ENCODE results near the gene CALU. TPM values are rescaled to one million over a fixed set of nuclear protein-coding genes. Genes with fewer than 3 reads are reported as not detected.

Gene CALU
- total and polyA plus RNA-seq, 5 donors from 2014 or later: 19.1 to 30.2 (median 23.9) TPM

DNA sequence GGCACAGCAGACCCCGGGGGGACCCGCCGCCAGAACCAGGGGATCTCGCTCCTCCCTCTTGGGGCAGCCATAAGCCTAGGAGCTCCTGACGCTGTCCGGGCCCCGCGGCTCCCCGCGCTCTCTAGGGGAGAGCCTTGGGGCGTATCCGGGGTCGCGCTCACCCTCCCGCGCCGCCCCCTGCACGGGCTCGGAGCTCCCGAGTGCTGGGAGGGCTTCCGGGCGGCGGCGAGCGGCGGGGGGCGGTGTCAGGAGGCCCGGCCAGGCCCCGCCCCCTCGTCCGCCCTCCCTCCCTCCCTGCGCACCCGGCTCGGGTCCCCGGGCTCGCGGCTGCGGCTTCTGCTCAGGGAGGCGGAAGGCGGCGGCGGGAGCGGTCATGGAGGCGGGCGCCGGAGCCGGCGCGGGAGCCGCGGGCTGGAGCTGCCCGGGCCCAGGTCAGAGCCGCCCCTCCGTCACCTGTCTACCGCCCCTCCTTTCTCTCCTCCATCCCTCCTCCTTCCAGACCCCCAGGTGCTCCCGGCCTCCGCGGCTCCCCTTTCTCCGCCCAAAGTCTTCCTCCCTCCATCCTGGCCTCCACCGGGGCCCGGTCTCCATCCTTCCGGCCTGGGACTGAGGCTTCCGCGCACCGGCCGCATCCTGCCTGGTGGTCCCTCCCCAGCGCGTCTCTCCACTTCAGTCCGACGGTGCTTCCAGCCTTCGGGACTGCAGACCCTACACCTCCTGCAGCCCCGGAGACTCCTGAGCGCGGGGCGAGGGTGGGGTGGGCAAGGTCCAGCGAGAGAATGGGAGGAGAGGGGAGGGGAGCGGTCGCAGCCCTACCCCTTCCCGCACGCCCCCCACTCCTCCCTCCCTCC lies 52.2 kb downstream of the CALU start, which contains the start of gene CCDC136:
Gene CCDC136 (plus strand): TSS at position 848 of the 851 bp plus-strand sequence. CDS start 444 bp downstream, outside the sequence.
- H3K27me3 ChIP-seq (ENCODE audit: control insufficient read depth, insufficient read depth, low read length): no peaks in the 10 kb centered on the region
- H3K36me3 Mint-ChIP-seq: peaks cover 7% of the 10 kb centered on the region
- peaks cover 4% of the 10 kb centered on the region for H3K27me3 Mint-ChIP-seq
- no peaks in the 10 kb centered on the region for H3K9me3 ChIP-seq (ENCODE audit: control insufficient read depth in 2 of 2, low read length in 2 of 2)
- peak within 1 kb of the TSS; percentile 81 to 94 (median 84) for H3K4me3 Mint-ChIP-seq
- H3K27ac Mint-ChIP-seq: peak within 1 kb of the TSS in 2 of 3 donors; percentile 51 to 69
- peak within 1 kb of the TSS; percentile 49 for H3K27ac ChIP-seq (ENCODE audit: insufficient read depth, low read length, poor library complexity, severe bottlenecking)
- ATAC-seq (ENCODE audit: low read depth in 2 of 2) (peak; percentile 88), DNase-seq (peak; percentile 78 to 82 (median 80))
- H3K9me3 Mint-ChIP-seq: no peaks in the 10 kb centered on the region
- H3K4me1 Mint-ChIP-seq: peaks cover 0 to 27% (median 14%) of the 10 kb centered on the region in 4 donors
- H3K36me3 ChIP-seq (ENCODE audit: control insufficient read depth, insufficient read depth, low read length): no peaks in the 10 kb centered on the region
- H3K4me1 ChIP-seq (ENCODE audit: control insufficient read depth, insufficient read depth, low read length, poor library complexity, severe bottlenecking): peaks cover 17% of the 10 kb centered on the region
- H3K4me3 ChIP-seq (ENCODE audit: low read depth, low read length): peak within 1 kb of the TSS; percentile 41

DNA sequence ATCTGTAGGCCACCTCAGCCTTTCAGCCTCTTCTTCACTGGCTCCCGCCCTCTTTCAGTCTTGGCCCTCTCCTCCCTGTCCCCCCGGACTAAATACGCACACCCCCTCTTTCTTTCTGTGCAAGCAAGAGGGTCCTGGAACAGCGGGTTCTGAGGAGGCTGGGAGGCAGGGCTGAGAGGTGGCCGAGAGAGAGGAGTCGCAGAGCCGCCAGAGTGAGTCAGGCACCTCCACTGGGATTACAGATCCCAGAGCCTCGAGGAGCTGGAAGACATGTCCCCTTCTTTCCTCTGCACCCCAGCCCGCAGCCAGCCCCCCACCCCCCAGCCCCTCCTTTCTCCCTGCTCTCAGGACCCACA lies 52.8 kb downstream of the CALU start:
- no peak for DNase-seq
- Mint-ChIP-seq H3K4me1 (peaks cover under 1 to 27% (median 14%) of the 10 kb centered on the region in 4 donors), H3K9me3 (no peaks in the 10 kb centered on the region), H3K27ac (no peak overlapping the region), H3K27me3 (peaks cover 4% of the 10 kb centered on the region), H3K36me3 (peaks cover 8% of the 10 kb centered on the region), H3K4me3 (peak overlapping the region; percentile 81 to 94 (median 84))
- H3K36me3 ChIP-seq (ENCODE audit: control insufficient read depth, insufficient read depth, low read length): no peaks in the 10 kb centered on the region
- no peak overlapping the region for H3K27ac ChIP-seq (ENCODE audit: insufficient read depth, low read length, poor library complexity, severe bottlenecking)
- H3K4me3 ChIP-seq (ENCODE audit: low read depth, low read length): no peak overlapping the region
- no peaks in the 10 kb centered on the region for H3K27me3 ChIP-seq (ENCODE audit: control insufficient read depth, insufficient read depth, low read length)
- H3K9me3 ChIP-seq (ENCODE audit: control insufficient read depth in 2 of 2, low read length in 2 of 2): no peaks in the 10 kb centered on the region
- ATAC-seq (ENCODE audit: low read depth in 2 of 2): no peak
- H3K4me1 ChIP-seq (ENCODE audit: control insufficient read depth, insufficient read depth, low read length, poor library complexity, severe bottlenecking): peaks cover 17% of the 10 kb centered on the region

DNA sequence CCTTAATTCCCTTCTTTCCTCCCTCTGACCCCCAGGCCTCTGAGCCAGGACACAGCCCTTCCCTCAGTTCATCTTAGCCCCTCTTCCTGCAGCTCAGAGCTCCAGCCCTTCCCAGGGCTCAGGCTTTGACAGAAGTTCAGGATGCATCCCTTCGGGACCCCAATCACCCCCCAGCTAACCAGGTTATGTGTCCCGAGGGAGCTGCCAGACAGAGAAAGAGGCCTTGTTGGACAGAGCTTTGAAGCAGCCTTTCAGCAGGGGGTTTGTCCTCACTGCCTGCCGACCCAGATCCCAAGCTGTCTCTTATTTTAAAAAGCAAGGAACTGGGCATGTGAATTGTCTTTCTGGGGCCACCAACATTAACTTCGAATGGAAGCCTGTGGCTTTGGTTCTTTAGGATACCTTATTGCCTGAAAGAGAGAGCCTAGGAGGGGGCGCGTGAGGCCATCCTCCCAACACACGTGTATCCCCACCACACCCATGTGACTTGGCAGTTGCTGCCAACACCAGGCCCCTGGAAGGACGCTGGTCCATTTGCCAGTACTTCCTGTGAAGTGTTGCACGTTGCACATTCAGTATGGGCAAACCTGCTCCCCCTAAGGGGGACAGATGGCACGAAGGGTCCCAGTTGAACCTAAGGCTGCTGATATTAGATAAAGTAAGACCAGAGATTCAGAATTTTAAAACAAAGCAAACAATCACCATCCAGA lies 53.5 kb downstream of the CALU start:
- H3K27me3 Mint-ChIP-seq: peaks cover 4% of the 10 kb centered on the region
- H3K27ac Mint-ChIP-seq: peak overlapping the region in 1 of 3 donors; percentile 26
- H3K27ac ChIP-seq (ENCODE audit: insufficient read depth, low read length, poor library complexity, severe bottlenecking): no peak overlapping the region
- H3K4me3 Mint-ChIP-seq: peak overlapping the region; percentile 64 to 91 (median 77)
- no peak overlapping the region for H3K4me3 ChIP-seq (ENCODE audit: low read depth, low read length)
- peaks cover 14% of the 10 kb centered on the region for H3K36me3 Mint-ChIP-seq
- H3K9me3 Mint-ChIP-seq: no peaks in the 10 kb centered on the region
- no peaks in the 10 kb centered on the region for H3K36me3 ChIP-seq (ENCODE audit: control insufficient read depth, insufficient read depth, low read length)
- peaks cover 3 to 26% (median 14%) of the 10 kb centered on the region in 4 donors for H3K4me1 Mint-ChIP-seq
- H3K27me3 ChIP-seq (ENCODE audit: control insufficient read depth, insufficient read depth, low read length): no peaks in the 10 kb centered on the region
- peaks cover 17% of the 10 kb centered on the region for H3K4me1 ChIP-seq (ENCODE audit: control insufficient read depth, insufficient read depth, low read length, poor library complexity, severe bottlenecking)
- ATAC-seq (ENCODE audit: low read depth in 2 of 2): no peak
- H3K9me3 ChIP-seq (ENCODE audit: control insufficient read depth in 2 of 2, low read length in 2 of 2): no peaks in the 10 kb centered on the region
- no peak for DNase-seq

DNA sequence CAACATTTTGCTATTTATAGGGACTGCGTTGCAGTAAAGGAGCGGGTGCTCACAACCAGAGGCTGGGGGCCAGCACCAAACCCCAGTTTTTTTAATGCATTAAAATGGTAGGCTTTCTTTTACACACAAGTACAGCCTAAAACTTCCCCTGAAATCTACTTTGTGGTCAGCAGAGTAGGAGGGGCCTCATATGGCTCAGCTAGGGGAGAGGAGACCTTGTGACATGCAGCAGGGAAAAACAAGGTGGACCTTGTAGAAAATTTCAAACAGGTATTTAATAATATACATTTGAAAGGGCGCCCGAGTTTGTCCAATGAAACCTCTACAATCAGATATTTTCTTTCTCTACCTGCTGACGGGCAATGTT lies 54.0 kb downstream of the CALU start:
- Mint-ChIP-seq H3K9me3 (no peaks in the 10 kb centered on the region), H3K4me3 (peak overlapping the region; percentile 64 to 91 (median 77)), H3K4me1 (peaks cover 3 to 26% (median 13%) of the 10 kb centered on the region in 4 donors), H3K36me3 (peaks cover 14% of the 10 kb centered on the region), H3K27ac (no peak overlapping the region), H3K27me3 (peaks cover 4% of the 10 kb centered on the region)
- Histone ChIP-seq H3K27ac (ENCODE audit: insufficient read depth, low read length, poor library complexity, severe bottlenecking) (no peak overlapping the region), H3K27me3 (ENCODE audit: control insufficient read depth, insufficient read depth, low read length) (no peaks in the 10 kb centered on the region), H3K4me3 (ENCODE audit: low read depth, low read length) (no peak overlapping the region), H3K36me3 (ENCODE audit: control insufficient read depth, insufficient read depth, low read length) (no peaks in the 10 kb centered on the region), H3K9me3 (ENCODE audit: control insufficient read depth in 2 of 2, low read length in 2 of 2) (no peaks in the 10 kb centered on the region), H3K4me1 (ENCODE audit: control insufficient read depth, insufficient read depth, low read length, poor library complexity, severe bottlenecking) (peaks cover 17% of the 10 kb centered on the region)
- DNase-seq: no peak
- no peak for ATAC-seq (ENCODE audit: low read depth in 2 of 2)

DNA sequence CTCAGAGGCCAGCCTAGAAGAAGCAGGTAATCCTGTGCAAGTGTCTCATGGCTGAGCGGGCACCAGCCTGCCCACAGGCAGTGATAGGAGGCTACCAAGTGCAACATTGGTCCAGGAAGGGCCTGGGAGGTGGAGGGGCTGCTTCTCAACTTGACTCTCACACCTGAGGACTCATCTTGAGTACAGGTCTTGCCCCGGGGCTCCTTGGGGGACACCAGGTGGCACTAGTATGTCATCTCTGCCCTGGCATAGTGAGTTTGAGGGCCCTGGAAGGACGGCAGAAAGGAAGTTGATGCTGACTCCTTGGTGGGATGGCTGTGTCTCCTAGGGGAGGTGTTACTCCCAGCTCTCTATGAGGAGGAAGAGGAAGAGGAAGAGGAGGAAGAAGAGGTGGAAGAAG lies 54.9 kb downstream of the CALU start:
- ATAC-seq (ENCODE audit: low read depth in 2 of 2) (no peak), DNase-seq (peak in 2 of 3 donors; percentile 18 to 49)
- H3K9me3 Mint-ChIP-seq: no peaks in the 10 kb centered on the region
- Histone ChIP-seq H3K4me1 (ENCODE audit: control insufficient read depth, insufficient read depth, low read length, poor library complexity, severe bottlenecking) (peaks cover 17% of the 10 kb centered on the region), H3K27me3 (ENCODE audit: control insufficient read depth, insufficient read depth, low read length) (no peaks in the 10 kb centered on the region), H3K27ac (ENCODE audit: insufficient read depth, low read length, poor library complexity, severe bottlenecking) (no peak overlapping the region), H3K4me3 (ENCODE audit: low read depth, low read length) (no peak overlapping the region), H3K36me3 (ENCODE audit: control insufficient read depth, insufficient read depth, low read length) (no peaks in the 10 kb centered on the region), H3K9me3 (ENCODE audit: control insufficient read depth in 2 of 2, low read length in 2 of 2) (no peaks in the 10 kb centered on the region)
- peaks cover 18% of the 10 kb centered on the region for H3K36me3 Mint-ChIP-seq
- H3K27me3 Mint-ChIP-seq: peaks cover 4% of the 10 kb centered on the region
- peak overlapping the region in 2 of 4 donors; percentile 82 to 83 for H3K4me3 Mint-ChIP-seq
- peaks cover 5 to 25% (median 13%) of the 10 kb centered on the region in 4 donors for H3K4me1 Mint-ChIP-seq
- H3K27ac Mint-ChIP-seq: peak overlapping the region in 1 of 3 donors; percentile 53

DNA sequence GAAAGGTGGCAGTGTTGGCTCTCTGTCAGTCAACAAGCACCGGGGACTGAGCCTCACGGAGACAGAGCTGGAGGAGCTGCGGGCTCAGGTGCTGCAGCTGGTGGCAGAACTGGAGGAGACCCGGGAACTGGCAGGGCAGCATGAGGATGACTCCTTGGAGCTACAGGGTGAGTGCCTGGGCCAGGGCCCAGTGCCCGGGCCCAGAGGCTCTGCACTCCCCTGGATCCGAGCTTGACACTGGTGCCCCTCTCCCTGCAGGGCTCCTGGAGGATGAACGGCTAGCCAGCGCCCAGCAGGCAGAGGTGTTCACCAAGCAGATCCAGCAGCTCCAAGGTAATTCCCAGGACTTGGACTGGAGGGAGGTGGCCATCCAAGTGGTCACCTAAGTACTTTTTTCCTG lies 55.3 kb downstream of the CALU start:
- ATAC-seq (ENCODE audit: low read depth in 2 of 2): no peak
- H3K36me3 ChIP-seq (ENCODE audit: control insufficient read depth, insufficient read depth, low read length): no peaks in the 10 kb centered on the region
- peaks cover 18% of the 10 kb centered on the region for H3K36me3 Mint-ChIP-seq
- no peaks in the 10 kb centered on the region for H3K27me3 ChIP-seq (ENCODE audit: control insufficient read depth, insufficient read depth, low read length)
- DNase-seq: no peak
- no peak overlapping the region for H3K27ac Mint-ChIP-seq
- H3K27ac ChIP-seq (ENCODE audit: insufficient read depth, low read length, poor library complexity, severe bottlenecking): no peak overlapping the region
- H3K4me3 ChIP-seq (ENCODE audit: low read depth, low read length): no peak overlapping the region
- H3K4me1 ChIP-seq (ENCODE audit: control insufficient read depth, insufficient read depth, low read length, poor library complexity, severe bottlenecking): peaks cover 17% of the 10 kb centered on the region
- H3K27me3 Mint-ChIP-seq: peaks cover 4% of the 10 kb centered on the region
- H3K9me3 Mint-ChIP-seq: no peaks in the 10 kb centered on the region
- peaks cover 5 to 21% (median 13%) of the 10 kb centered on the region in 4 donors for H3K4me1 Mint-ChIP-seq
- H3K4me3 Mint-ChIP-seq: peak overlapping the region in 1 of 4 donors; percentile 82
- H3K9me3 ChIP-seq (ENCODE audit: control insufficient read depth in 2 of 2, low read length in 2 of 2): no peaks in the 10 kb centered on the region

DNA sequence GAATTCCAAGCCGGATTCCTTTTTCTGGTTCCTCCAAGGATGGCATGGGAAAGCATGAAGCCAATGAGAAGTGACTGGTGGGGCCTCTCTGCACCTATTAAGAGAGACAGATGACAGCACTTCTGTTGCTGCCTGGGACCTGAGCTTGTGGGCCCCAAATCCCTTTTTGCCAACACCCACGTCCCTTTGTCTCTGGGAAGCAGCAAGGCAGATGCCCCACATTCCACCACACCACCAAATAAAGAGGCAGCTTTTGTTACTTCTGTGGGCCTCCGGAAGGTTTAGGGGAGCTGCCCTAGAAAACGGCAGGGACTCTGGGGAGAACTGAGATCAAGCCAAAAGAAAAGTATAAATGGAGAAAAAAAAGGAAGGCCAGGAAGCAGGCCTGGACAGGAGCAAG lies 56.0 kb downstream of the CALU start:
- Histone ChIP-seq H3K36me3 (ENCODE audit: control insufficient read depth, insufficient read depth, low read length) (no peaks in the 10 kb centered on the region), H3K9me3 (ENCODE audit: control insufficient read depth in 2 of 2, low read length in 2 of 2) (no peaks in the 10 kb centered on the region), H3K27ac (ENCODE audit: insufficient read depth, low read length, poor library complexity, severe bottlenecking) (no peak overlapping the region), H3K4me3 (ENCODE audit: low read depth, low read length) (no peak overlapping the region), H3K27me3 (ENCODE audit: control insufficient read depth, insufficient read depth, low read length) (no peaks in the 10 kb centered on the region), H3K4me1 (ENCODE audit: control insufficient read depth, insufficient read depth, low read length, poor library complexity, severe bottlenecking) (peaks cover 16% of the 10 kb centered on the region)
- ATAC-seq (ENCODE audit: low read depth in 2 of 2): no peak
- Mint-ChIP-seq H3K4me1 (peaks cover 4 to 17% (median 10%) of the 10 kb centered on the region in 4 donors), H3K27me3 (peaks cover 4% of the 10 kb centered on the region), H3K4me3 (peak overlapping the region in 1 of 4 donors; percentile 66), H3K36me3 (peaks cover 18% of the 10 kb centered on the region), H3K9me3 (no peaks in the 10 kb centered on the region), H3K27ac (no peak overlapping the region)
- DNase-seq: no peak

All from CD4-positive, CD25-positive, alpha-beta regulatory T cell (primary cell).